Right renal cortex interstitium (tissue), 3 donors: Measurements from ENCODE around the gene HAUS6. TPM values are rescaled to one million over a fixed set of nuclear protein-coding genes. Genes with fewer than 3 reads are reported as not detected.
A peak's percentile ranks its signal among the peaks of the same experiment; 100 is the strongest.
"Not testable (repeated sequence)": the region's sequence is repeated elsewhere in the genome, so short reads cannot be mapped to it uniquely, and the experiment has no call there.

Source experiments
- DNase-seq, 3 donors: peaks; one replicate each; pipeline ENCODE4 v3.0.0-alpha.2; 2013; ENCODE audit warnings: low read depth in 3 of 3, low spot score in 2 of 3
- polyA plus RNA-seq, 3 donors: library from polyadenylated mRNA; unstranded; fragments of 120-200 nt; gene quantifications; one replicate each; pipeline ENCODE4 v1.2.1, GENCODE V29; 2013; ENCODE audit not compliant: insufficient read length in 3 of 3

The HAUS6 gene
- polyA plus RNA-seq, 3 donors = 18.3 to 22.5 (median 18.5) TPM

DNA sequence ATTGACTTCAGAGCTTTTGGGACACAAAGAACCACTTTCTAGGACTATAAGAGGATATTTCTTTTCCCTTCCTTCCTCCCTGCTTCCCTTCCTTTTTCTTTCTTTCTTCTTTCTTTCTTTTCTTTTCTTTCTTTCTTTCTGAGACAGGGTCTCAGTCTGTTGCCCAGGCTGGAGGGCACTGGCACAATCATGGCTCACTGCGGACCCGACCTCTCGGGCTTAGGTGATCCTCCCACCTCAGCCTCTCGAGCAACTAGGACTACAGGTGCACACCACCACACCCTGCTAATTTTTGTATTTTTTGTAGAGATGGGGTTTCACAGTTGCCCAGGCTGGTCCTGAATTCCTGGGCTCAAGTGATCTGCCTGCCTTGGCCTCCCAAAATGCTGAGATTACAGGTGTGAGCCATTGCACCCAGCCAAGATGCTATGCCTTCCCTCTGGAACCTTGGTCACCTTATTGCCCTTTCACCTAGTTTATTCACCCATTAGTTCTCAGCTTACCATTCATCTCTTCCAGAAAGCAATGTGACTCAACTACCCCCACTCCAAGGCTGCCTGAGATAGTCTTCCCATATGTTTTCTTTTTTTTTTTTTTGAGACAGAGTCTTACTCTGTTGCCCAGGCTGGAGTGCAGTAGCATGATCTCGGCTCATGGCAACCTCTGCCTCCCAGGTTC, 14.5 kb upstream of the HAUS6 start:
- DNase-seq = no peak

DNA sequence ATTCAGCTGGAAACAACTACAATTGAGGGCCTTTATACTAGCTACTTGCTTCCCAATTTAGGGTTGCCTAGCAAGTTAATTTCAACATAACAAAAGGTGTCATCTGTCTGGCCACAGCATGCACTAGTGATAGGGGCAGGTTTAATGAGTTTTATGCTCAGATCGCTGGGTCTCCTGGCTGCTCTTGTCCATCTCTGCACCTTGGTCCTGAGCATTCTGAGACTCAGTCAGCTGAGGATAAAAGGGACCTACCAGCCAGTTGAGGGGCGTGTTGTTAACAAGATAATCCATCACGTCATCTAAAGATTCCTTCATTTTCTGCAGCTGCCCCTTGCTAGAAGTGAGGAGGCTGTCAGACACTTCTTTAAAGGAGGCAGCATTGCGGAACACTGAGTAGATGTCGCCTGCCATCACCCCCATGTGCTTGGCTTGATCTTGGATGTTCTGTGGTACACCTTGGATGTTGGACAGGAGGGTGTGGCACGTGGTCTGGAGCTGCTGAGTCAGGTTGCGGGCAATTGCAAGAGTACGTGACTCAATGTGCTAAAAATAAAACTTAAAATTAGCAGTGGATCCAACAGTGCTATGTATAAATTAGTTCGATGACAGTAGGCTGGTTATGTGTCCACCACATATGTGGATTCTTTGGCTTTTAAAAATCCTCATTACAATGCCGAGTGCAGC, 13.5 kb upstream of the HAUS6 start:
- no peak for DNase-seq

DNA sequence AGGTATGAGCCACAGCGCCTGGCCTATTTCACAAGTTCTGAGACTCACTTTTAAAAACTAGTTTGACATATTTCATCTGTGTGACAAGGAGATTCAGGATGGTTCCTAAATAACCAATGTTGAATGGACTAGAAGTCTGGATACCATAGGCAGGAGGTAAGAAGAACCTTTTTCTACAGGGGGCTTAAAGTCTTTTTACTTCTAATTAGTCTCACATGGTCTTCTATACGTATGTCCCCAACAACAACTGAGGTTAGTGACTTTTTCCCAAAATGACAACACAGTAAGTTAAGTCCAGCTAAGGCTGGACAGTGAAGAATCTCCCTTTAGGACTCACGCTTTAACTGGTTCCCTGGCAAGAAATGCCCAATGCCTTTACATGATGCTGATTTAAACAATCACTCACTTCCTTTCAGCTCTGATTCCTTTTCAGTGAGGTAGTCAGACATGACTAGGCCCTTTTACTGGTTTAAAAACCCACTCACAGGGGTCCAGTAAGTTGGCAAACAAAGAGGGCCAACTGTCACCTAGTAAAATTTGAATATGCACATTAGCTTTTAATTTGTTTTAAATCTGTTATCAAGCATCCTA, 12.1 kb upstream of the HAUS6 start:
- no peak for DNase-seq

DNA sequence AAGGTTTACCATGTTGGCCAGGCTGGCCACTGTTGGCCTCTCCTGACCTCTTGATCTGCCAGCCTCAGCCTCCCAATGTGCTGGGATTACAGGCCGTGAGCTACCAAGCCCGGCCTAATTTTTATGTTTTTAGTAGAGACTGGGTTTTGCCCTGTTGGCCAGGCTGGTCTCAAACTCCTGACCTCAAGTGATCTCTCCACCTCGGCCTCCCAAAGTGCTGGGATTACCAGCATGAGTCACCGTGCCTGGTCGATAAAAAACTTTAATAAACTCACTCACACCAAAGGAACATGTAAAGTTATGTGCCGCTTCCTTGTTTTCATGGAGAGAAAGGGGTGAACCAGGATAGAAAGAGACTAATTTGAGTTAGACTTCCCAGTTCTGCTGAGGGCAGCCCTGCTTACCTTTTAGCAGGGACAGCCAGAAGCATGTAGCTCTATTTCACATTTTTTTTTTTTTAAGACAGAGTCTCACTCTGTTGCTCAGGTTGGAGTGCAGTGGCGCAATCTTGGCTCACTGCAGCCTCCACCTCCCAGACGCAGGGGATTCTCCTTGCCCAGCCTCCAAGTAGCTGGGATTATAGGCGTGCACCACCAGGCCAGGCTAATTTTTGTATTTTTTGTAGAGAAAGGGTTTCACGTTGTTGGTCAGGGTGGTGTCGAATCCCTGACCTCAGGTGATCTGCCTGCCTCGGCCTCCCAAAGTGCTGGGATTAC, 11.4 kb upstream of the HAUS6 start:
- no peak for DNase-seq

DNA sequence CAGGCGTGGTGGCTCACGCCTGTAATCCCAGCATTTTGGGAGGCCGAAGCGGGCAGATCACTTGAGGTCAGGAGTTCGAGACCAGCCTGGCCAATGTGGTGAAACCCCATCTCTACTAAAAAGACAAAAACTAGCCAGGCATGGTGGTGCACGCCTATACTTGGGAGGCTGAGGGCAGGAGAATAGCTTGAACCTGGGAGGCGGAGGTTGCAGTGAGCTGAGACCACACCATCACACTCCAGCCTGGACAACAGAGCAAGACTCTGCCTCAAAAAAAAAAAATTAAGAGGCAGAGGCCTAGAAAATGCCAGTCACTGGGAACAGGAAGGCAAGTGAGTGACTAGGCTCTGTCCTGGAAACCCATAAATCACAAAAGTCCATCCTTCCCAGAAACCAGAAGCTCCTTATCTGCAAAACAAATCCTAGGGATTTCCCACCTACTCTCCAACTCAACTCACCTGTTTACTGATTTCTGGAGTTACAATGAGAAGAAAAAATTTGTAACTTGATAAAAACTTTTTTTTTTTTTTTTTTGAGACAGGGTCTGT, 10.4 kb upstream of the HAUS6 start:
- not testable (repeated sequence) for DNase-seq

DNA sequence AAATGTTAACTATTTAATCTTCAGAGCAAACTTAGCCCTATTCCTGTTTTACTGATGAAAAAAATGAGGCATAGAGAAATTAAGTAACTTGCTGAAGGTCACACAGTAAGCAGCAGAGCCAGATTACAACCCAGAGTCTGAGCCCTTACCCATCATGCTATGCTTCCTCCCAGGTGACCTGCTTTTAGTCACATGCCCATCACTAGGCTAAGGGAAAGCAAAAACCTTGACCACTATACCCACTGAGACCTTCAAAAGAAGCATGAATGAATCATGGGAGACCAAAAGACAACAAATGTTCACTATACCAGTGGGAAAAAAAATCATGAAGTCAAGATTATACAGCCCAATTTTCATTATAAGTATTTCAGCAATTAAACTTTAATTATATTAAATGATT, 5.3 kb upstream of the HAUS6 start:
- no peak for DNase-seq

DNA sequence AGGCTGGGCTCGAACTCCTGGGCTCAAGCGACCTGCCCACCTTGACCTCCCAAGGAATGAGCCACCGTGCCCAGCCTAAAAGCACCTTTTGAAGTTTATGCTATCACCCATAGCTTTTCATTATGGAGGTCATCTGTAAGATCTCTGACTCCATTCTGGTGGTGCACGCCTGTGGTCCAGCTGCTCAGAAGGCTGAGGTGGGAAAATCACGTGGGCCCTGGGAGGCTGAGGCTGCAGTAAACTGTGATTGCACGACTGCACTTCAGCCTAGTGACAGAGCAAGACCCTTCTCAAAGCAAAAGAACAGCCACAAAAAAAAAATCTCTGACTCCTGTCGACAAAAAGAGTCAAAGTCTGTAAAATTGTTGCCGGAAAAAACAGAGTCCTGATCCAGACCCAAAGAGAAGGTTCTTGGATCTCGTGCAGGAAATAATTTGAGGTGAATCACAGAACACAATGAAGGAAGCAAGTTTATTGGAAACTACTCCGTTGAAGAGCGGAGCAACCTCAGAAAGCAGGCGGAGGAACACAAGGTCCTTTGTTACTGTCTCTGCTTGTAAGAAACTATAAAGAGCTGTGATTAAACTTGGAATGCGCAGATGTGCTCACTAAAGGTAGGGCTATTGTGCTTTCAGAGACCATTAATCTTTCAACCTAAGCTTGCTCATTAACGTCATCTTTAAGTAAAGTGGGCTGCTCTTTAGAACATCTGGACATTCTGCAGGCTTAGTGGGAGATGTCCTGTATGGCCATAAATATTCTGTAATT, 2.0 kb upstream of the HAUS6 start:
- peak in 2 of 3 donors; percentile 32 to 33 for DNase-seq

DNA sequence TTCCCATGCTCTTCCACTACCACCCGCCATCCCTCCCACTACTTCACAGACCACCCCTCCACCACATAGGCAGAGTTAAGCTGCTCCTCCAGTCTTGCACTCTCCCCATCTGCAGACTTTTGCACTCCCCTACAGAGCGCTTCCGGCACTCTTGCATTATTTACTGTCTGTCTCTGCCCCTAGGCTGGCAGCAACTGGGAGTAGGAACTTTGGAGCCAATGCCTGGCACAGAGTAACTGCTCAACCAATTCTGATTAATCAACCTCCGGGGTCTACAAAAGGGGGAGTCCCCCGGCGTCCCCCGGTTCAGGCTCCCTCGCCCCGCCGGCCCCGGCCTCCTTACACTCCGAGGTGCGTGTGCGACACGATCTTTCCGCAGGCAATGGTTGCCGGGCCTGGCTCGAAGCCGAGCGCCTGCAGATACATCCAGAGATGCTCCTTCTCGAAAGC, 498 bp downstream of the HAUS6 start:
- DNase-seq = no peak

DNA sequence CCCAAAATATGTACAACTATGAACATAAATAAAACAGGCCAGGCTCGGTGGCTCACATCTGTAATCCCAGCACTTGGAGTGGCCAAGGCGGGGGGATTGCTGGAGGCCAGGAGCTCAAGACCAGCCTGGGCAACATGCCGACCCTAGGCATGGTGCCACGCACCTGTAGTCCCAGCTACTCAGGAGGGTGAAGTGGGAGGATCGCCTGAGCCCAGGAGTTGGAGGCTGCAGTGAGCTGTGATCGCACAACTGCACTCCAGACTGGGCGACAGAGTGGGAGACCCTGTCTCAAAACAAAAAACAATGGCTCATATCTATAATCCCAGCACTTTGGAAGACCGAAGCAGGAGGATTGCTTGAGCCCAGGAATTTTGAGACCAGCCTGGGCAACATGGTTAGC, 1.5 kb downstream of the HAUS6 start:
- no peak for DNase-seq

DNA sequence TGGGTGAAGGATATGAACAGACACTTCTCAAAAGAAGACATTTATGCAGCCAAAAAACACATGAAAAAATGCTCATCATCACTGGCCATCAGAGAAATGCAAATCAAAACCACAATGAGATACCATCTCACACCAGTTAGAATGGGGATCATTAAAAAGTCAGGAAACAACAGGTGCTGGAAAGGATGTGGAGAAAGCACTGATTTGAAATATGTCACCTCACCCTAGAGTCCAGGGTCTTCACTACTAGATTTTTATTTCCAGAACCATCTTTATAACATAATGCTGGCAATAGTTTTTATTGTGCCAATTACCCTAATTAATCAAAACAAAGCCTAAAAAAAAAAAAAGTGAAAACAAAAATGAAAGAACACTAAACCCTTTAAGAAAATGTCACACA, 5.3 kb downstream of the HAUS6 start:
- not testable (repeated sequence) for DNase-seq

DNA sequence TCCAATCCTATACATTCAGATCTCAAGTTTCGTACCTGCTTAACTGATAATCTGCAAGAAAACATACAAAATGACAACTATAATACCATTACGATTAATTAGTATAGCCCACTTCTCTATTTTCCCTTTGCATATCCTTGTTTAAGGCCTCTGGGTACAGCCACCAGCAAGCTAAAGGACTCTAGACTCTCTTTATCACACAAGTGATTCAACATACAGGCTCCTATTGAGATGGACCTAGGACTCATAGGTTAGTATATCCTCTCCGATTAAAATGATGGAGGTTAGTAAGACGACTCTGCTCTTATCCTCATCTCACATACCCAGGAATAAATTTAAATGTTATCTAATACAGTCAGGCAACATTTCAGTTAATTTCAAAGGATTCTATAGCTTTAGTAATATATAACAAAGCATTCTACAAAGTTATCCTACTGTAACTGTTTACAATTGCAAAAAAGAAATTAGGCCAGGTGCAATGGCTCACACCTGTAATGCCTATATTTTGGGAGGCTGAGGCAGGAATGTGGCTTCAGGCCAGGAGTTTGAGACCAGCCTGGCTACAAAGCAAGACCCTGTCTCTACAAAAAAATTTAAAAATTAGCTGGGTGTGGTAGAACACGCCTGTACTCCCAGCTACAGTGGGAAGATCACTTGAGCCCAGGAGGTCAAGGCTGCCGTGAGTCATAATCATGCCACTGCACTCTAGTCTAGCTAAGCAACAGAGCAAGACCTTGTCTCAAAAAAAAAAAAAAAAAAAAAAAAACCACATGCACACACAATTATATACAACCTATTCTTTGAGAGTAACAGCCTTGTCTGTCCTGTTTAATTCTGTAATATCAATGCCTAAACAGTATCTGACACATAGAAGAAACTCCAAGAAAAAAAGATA, 15.4 kb downstream of the HAUS6 start:
- DNase-seq = no peak

DNA sequence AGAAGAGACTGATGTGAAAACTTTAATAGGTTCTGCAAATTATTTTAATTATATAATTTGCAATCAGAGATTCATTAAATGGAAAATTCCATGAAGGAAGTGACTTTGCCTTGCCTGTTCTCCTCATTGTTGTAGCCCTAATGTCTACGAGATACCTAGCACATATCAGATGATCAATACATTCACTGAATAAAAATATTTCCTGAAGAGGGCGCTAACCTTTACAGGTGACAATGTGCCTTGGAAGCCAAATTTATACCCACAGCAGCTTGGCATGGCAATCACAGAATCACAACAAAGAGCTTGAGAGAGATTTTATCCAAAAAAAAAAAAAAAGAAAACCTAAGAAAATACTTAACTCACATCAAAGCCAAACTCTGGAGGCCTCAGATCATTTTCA, 17.4 kb downstream of the HAUS6 start:
- no peak for DNase-seq

DNA sequence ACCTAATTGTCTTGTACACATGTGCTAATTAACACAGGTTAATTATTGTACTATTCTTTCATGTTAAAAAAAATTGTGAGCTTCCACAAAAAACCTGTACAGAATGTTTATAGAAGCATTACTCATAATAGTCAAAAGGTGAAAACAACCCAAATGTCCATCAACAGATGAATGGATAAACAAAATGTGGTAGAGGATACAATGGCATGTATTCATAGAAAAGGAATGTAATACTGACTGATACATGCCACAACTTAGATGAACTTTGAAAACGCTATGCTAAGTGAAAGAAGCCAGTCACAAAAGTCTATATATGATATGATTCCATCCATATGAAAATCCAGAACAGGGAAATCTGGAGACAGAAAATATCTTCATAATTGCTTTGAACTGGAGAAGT, 27.9 kb downstream of the HAUS6 start:
- no peak for DNase-seq

DNA sequence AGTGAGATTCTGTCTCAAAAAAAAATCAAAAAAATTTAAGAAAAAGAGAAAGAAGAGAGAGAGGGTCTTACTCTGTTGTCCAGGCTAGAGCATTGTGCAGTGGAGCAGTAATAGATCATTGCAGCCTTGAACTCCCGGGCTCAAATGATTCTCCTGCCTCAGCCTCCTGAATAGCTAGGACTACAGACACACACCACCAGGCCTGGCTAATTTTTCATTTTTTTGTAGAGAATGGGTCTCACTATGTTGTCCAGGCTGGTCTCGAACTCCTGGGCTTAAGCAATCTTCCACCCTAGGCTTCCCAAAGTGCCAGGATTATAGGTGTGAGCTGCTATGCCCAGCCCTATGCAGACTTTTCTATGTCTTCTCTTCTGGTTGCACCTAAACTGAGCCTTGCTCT, 28.5 kb downstream of the HAUS6 start:
- no peak for DNase-seq

DNA sequence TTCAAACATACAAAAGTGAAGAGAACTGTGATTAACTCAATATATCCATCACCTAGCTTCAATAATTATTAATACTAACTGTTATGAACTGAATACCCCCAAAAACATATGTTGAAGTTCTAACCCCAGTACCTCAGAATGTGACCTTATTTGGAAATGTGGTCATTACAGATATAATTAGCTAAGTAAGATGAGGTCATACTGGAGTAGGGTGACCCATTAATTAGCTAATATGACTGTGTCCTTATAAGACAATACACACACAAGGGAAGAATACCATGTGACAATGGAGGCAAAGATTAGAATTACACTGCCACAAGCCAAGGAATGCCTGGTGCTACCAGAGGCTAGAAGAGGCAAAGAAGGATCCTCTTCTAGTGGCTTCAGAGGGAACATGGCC, 45.7 kb downstream of the HAUS6 start:
- DNase-seq = no peak

DNA sequence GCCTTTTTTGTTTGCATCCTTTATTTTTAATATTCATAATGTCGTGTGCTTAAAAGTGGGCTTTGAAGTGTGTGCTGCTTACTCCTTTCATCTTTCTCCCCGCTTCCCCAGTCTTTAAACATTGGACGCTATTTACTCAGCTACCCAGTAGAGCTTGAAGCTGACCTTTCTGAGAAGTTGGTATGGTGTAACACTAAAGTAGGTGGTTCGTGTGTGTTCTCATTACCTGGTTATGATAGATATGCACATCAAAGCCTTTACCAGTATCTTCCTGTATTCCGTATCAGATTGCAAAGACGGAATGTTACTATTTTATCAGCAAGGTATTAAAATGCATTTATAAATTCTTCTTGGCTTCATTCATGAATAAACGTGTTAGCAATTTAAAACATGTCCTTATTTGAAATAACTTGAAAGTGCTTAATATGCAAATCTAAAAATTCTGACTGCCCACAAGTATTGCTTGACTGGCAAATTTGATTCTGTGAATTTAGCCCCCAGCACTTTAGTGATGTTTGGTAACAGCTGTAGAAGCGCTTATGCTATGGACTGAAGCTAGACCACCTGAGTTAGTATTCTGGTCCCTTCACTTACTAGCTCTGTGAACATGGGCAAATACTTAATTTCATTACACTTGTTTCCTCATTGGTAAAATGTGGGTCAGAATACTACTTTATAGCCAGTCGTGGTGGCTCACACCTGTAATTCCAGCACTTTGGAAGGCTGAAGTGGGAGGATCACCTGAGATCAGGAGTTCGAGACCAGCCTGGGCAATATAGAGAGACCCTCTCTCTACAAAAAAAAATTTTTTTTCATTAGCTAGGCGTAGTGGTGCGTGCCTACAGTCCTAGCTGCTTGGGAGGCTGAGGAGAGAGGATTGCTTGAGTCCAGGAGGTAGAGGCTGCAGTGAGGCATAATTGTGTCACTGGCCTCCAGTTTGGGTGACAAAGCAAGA, 51.8 kb downstream of the HAUS6 start:
- no peak for DNase-seq

DNA sequence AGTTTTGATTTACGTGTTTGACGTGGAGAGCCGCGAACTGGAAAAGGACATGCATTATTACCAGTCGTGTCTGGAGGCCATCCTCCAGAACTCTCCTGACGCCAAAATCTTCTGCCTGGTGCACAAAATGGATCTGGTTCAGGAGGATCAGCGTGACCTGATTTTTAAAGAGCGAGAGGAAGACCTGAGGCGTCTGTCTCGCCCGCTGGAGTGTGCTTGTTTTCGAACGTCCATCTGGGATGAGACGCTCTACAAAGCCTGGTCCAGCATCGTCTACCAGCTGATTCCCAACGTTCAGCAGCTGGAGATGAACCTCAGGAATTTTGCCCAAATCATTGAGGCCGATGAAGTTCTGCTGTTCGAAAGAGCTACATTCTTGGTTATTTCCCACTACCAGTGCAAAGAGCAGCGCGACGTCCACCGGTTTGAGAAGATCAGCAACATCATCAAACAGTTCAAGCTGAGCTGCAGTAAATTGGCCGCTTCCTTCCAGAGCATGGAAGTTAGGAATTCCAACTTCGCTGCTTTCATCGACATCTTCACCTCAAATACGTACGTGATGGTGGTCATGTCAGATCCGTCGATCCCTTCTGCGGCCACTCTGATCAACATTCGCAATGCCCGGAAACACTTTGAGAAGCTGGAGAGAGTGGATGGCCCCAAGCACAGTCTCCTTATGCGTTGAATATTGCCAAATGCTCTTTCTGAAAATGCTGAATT, 52.6 kb downstream of the HAUS6 start:
- DNase-seq = no peak
